KMS-11 (cell line): ENCODE measurements around the gene ALG14.

Experiments used
- H2AFZ ChIP-seq: fragments of 200-600 bp; sonication (generic); 2 replicates; pipeline ENCODE4 v1.6.1; 2016; ENCODE audit warnings: antibody characterized with exemption, mixed run types, low read depth
- H3K27ac ChIP-seq: fragments of 200-600 bp; sonication (generic); 2 replicates; pipeline ENCODE4 v1.6.1; 2016; ENCODE audit warnings: mild to moderate bottlenecking, mixed run types
- H3K27me3 ChIP-seq: fragments of 200-600 bp; sonication (generic); 2 replicates; pipeline ENCODE4 v1.6.1; 2017; ENCODE audit warnings: mild to moderate bottlenecking, low read depth, mixed run types, moderate library complexity; ENCODE audit not compliant: insufficient read depth
- H3K36me3 ChIP-seq: fragments of 200-600 bp; sonication (generic); 2 replicates; pipeline ENCODE4 v1.6.1; 2017; ENCODE audit warnings: mild to moderate bottlenecking, mixed run types; ENCODE audit not compliant: insufficient read depth
- H3K4me1 ChIP-seq: fragments of 200-600 bp; sonication (generic); 2 replicates; pipeline ENCODE4 v1.6.1; 2016; ENCODE audit warnings: mild to moderate bottlenecking, low read depth, mixed run types; ENCODE audit not compliant: poor library complexity, severe bottlenecking
- H3K4me2 ChIP-seq: fragments of 200-600 bp; sonication (generic); 2 replicates; pipeline ENCODE4 v1.7.0; 2016; ENCODE audit warnings: mild to moderate bottlenecking, mixed run types
- H3K4me3 ChIP-seq: fragments of 200-600 bp; sonication (generic); IDR thresholded peaks from 2 replicates; pipeline ENCODE4 v1.6.1; 2017; ENCODE audit warnings: low read depth, low read length, mixed read lengths; ENCODE audit not compliant: insufficient read depth
- H3K79me2 ChIP-seq: fragments of 200-600 bp; sonication (generic); 2 replicates; pipeline ENCODE4 v1.6.1; 2016; ENCODE audit warnings: low read depth, mixed run types; ENCODE audit not compliant: insufficient read depth
- H3K9ac ChIP-seq: fragments of 200-600 bp; sonication (generic); 2 replicates; pipeline ENCODE4 v1.6.1; 2016; ENCODE audit warnings: mild to moderate bottlenecking, mixed run types
- H4K20me1 ChIP-seq: fragments of 200-600 bp; sonication (generic); 2 replicates; pipeline ENCODE4 v1.6.1; 2016; ENCODE audit warnings: mild to moderate bottlenecking, mixed run types; ENCODE audit not compliant: insufficient read depth
- CTCF ChIP-seq: fragments of 200-600 bp; sonication (generic); conservative IDR thresholded peaks from 2 replicates; pipeline ENCODE4 v1.6.1; 2017; ENCODE audit warnings: low read depth, mild to moderate bottlenecking, antibody characterized with exemption, low read length, moderate library complexity, mixed read lengths

ALG14 gene

GRCh38 chr1:94979131-94979530 is 93.6 kb downstream of the ALG14 start:
- Histone ChIP-seq H4K20me1 (no peaks in the 10 kb centered on the region), H3K27me3 (no peaks in the 10 kb centered on the region), H3K79me2 (no peaks in the 10 kb centered on the region), H3K36me3 (no peaks in the 10 kb centered on the region), H2AFZ (no peak overlapping the region), H3K9ac (no peak overlapping the region), H3K4me1 (no peaks in the 10 kb centered on the region), H3K4me3 (no peak overlapping the region), H3K27ac (no peak overlapping the region), H3K4me2 (no peak overlapping the region)
- no peak for TF ChIP-seq CTCF

- no peaks in the 10 kb centered on the region for H4K20me1 ChIP-seq
- H3K79me2 ChIP-seq, result no peaks in the 10 kb centered on the region
- H3K27ac ChIP-seq, result no peak overlapping the region
- H3K27me3 ChIP-seq, result no peaks in the 10 kb centered on the region
- H3K4me1 ChIP-seq, result no peaks in the 10 kb centered on the region
- H3K9ac ChIP-seq, result no peak overlapping the region
- H3K4me3 ChIP-seq, result no peak overlapping the region
- H3K36me3 ChIP-seq, result no peaks in the 10 kb centered on the region
- no peak for TF ChIP-seq CTCF
- H3K4me2 ChIP-seq, result no peak overlapping the region
- no peak overlapping the region for H2AFZ ChIP-seq
These were observed 94.3 kb downstream of the ALG14 start for GRCh38 chr1:94978401-94978800.

- H3K27ac ChIP-seq, result no peak overlapping the region
- no peak overlapping the region for H3K4me2 ChIP-seq
- no peak overlapping the region for H2AFZ ChIP-seq
- H3K79me2 ChIP-seq, result no peaks in the 10 kb centered on the region
- no peak overlapping the region for H3K4me3 ChIP-seq
- no peaks in the 10 kb centered on the region for H3K36me3 ChIP-seq
- H3K9ac ChIP-seq, result no peak overlapping the region
- H3K4me1 ChIP-seq, result no peaks in the 10 kb centered on the region
- H4K20me1 ChIP-seq, result no peaks in the 10 kb centered on the region
- no peak for TF ChIP-seq CTCF
- no peaks in the 10 kb centered on the region for H3K27me3 ChIP-seq
These were observed 95.7 kb downstream of the ALG14 start for GRCh38 chr1:94976971-94977548.

- TF ChIP-seq CTCF, result no peak
- Histone ChIP-seq H3K4me2 (no peak overlapping the region), H4K20me1 (no peaks in the 10 kb centered on the region), H3K4me3 (no peak overlapping the region), H3K4me1 (no peaks in the 10 kb centered on the region), H3K27ac (no peak overlapping the region), H3K79me2 (no peaks in the 10 kb centered on the region), H2AFZ (no peak overlapping the region), H3K36me3 (no peaks in the 10 kb centered on the region), H3K27me3 (no peaks in the 10 kb centered on the region), H3K9ac (no peak overlapping the region)
These were observed 97.9 kb downstream of the ALG14 start for GRCh38 chr1:94974824-94975223.

- no peak overlapping the region for H3K9ac ChIP-seq
- H3K36me3 ChIP-seq, result no peaks in the 10 kb centered on the region
- no peak overlapping the region for H3K4me3 ChIP-seq
- H4K20me1 ChIP-seq, result no peaks in the 10 kb centered on the region
- no peaks in the 10 kb centered on the region for H3K79me2 ChIP-seq
- H3K4me1 ChIP-seq, result no peaks in the 10 kb centered on the region
- H2AFZ ChIP-seq, result no peak overlapping the region
- H3K27me3 ChIP-seq, result no peaks in the 10 kb centered on the region
- no peak for TF ChIP-seq CTCF
- no peak overlapping the region for H3K4me2 ChIP-seq
- H3K27ac ChIP-seq, result no peak overlapping the region
These were observed 98.5 kb downstream of the ALG14 start for GRCh38 chr1:94974241-94974640.
